KG1 (cell line): Measurements from ENCODE around the gene C19orf25.

Experiments used
- DNase-seq: peaks from one replicate; lab custom pipeline; 2025; lab: John Stamatoyannopoulos, UW

The C19orf25 gene

GRCh38 chr19:1496714-1497577 lies 17.9 kb upstream of the C19orf25 start:
- DNase-seq, result no peak

GRCh38 chr19:1495799-1496713 lies 17.0 kb upstream of the C19orf25 start:
- DNase-seq, result no peak

GRCh38 chr19:1495051-1495798 lies 16.2 kb upstream of the C19orf25 start:
- DNase-seq, result no peak

- DNase-seq, result no peak
Measured at GRCh38 chr19:1494115-1494815, 15.2 kb upstream of the C19orf25 start.

- no peak for DNase-seq
Measured at GRCh38 chr19:1492474-1493006, 13.5 kb upstream of the C19orf25 start.

GRCh38 chr19:1491849-1492170 lies 12.8 kb upstream of the C19orf25 start:
- DNase-seq, result no peak

- no peak for DNase-seq
Measured at GRCh38 chr19:1491114-1491848, 12.3 kb upstream of the C19orf25 start, which contains the start of gene REEP6. REEP6 (plus strand) TSS chr19:1491181; CDS start chr19:1491270, 89 bp downstream.

GRCh38 chr19:1490311-1491113 lies 11.5 kb upstream of the C19orf25 start, which contains the start of gene PCSK4:
PCSK4 (minus strand) TSS chr19:1490350; CDS start chr19:1490346, 4 bp downstream.
- DNase-seq, result peak; percentile 96

GRCh38 chr19:1489463-1490310 lies 10.7 kb upstream of the C19orf25 start:
- no peak for DNase-seq

GRCh38 chr19:1488282-1488601 lies 9.2 kb upstream of the C19orf25 start:
- no peak for DNase-seq

- DNase-seq, result no peak
Measured at GRCh38 chr19:1487576-1488281, 8.7 kb upstream of the C19orf25 start.

- no peak for DNase-seq
Measured at GRCh38 chr19:1486720-1487575, 7.9 kb upstream of the C19orf25 start.

GRCh38 chr19:1483979-1484428 lies 5.0 kb upstream of the C19orf25 start:
- DNase-seq, result no peak

GRCh38 chr19:1483131-1483978 lies 4.3 kb upstream of the C19orf25 start:
- no peak for DNase-seq

- no peak for DNase-seq
Measured at GRCh38 chr19:1482361-1483130, 3.5 kb upstream of the C19orf25 start.
